ENCODE measurements around the gene PTGFRN.

DNA sequence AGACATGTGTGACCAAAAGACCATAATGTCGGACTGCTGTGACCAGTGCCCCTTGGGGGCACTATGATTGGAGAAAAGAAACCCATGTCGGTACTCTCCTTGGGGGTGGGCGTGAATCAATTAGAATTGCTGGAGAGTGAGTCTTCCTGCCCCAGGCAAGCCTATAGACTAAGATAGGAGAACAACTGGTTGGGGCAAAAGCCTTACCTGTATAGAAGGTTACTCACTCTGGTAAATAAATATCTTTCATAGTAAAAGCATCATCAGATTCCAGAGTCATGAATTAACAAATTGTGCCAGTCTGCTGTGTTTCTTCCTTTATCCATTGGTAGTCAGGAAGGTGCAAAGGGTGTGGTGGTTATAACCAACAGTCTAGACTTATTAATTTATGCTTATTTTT, 2.9 kb upstream of the PTGFRN start:
- TF ChIP-seq GATA3 (IDR thresholded peaks at IDR 0.05; ENCODE audit: low read depth, low read length), result no peak
- no peak for TF ChIP-seq GATA2 (IDR thresholded peaks at IDR 0.05; ENCODE audit: low read depth, low read length)
